Skin epidermis (tissue), 12 donors: ENCODE data around the gene RFX5.
A peak's percentile ranks its signal among the peaks of the same experiment; 100 is the strongest.
"Not testable (repeated sequence)": the region's sequence is repeated elsewhere in the genome, so short reads cannot be mapped to it uniquely, and the experiment has no call there.

Source experiments
- H3K27ac ChIP-seq, 21 experiments: fragments of 200-600 bp; sonication (generic) in 11 of 21; one replicate each; pipeline ENCODE4 v1.5.0; 2020; ENCODE audit warnings: mild to moderate bottlenecking in 3 of 21, inconsistent platforms in 2 of 21, moderate library complexity in 2 of 21
- H3K4me3 ChIP-seq, 7 experiments: fragments of 200-600 bp; sonication (generic) in 2 of 7; one replicate each; pipeline ENCODE4 v1.5.0; 2020; ENCODE audit warnings: inconsistent platforms in 2 of 7, mild to moderate bottlenecking in 2 of 7, moderate library complexity in 1 of 7

The RFX5 gene

GRCh38 chr1:151364996-151365395 lies 17.9 kb upstream of the RFX5 start:
- Histone ChIP-seq H3K4me3 (no peak overlapping the region), H3K27ac (no peak overlapping the region)

GRCh38 chr1:151362308-151363155 lies 15.5 kb upstream of the RFX5 start:
- Histone ChIP-seq H3K27ac (no peak overlapping the region), H3K4me3 (no peak overlapping the region)

- no peak overlapping the region for H3K27ac ChIP-seq
- H3K4me3 ChIP-seq, result no peak overlapping the region
Observed at GRCh38 chr1:151361883-151362282, 14.8 kb upstream of the RFX5 start.

- H3K4me3 ChIP-seq, result no peak overlapping the region
- H3K27ac ChIP-seq, result no peak overlapping the region
Observed at GRCh38 chr1:151356696-151357095, 9.6 kb upstream of the RFX5 start.

GRCh38 chr1:151352021-151352718 lies 5.1 kb upstream of the RFX5 start:
- H3K27ac ChIP-seq, result no peak overlapping the region

GRCh38 chr1:151350323-151350722 lies 3.3 kb upstream of the RFX5 start:
- not testable (repeated sequence) for H3K4me3 ChIP-seq, H3K27ac ChIP-seq

More at GRCh38 chr1:151352021-151352718, 5.1 kb upstream of the RFX5 start:
- no peak overlapping the region for H3K4me3 ChIP-seq

- Histone ChIP-seq H3K27ac (peak overlapping the region in 19 of 21 experiments; percentile 43 to 99 (median 88)), H3K4me3 (peak overlapping the region; percentile 48 to 67 (median 56))
Observed at GRCh38 chr1:151347523-151348246, 633 bp upstream of the RFX5 start.

GRCh38 chr1:151346082-151346768 lies 827 bp downstream of the RFX5 start:
- Histone ChIP-seq H3K4me3 (peak overlapping the region; percentile 48 to 67 (median 56)), H3K27ac (peak overlapping the region in 20 of 21 experiments; percentile 79 to 99 (median 88))

GRCh38 chr1:151344291-151344690 lies 2.8 kb downstream of the RFX5 start:
- no peak overlapping the region for H3K4me3 ChIP-seq
- H3K27ac ChIP-seq, result peak overlapping the region in 3 of 21 experiments; percentile 9 to 53 (median 34)

- no peak overlapping the region for H3K27ac ChIP-seq
- no peak overlapping the region for H3K4me3 ChIP-seq
Observed at GRCh38 chr1:151343587-151343986, 3.5 kb downstream of the RFX5 start.

GRCh38 chr1:151342569-151342968 lies 4.5 kb downstream of the RFX5 start:
- Histone ChIP-seq H3K4me3 (no peak overlapping the region), H3K27ac (no peak overlapping the region)

- H3K4me3 ChIP-seq, result no peak overlapping the region
- H3K27ac ChIP-seq, result no peak overlapping the region
Observed at GRCh38 chr1:151342021-151342420, 5.0 kb downstream of the RFX5 start.

- Histone ChIP-seq H3K27ac (peak overlapping the region in 6 of 21 experiments; percentile 31 to 52 (median 40)), H3K4me3 (no peak overlapping the region)
Observed at GRCh38 chr1:151340870-151341754, 5.9 kb downstream of the RFX5 start.

- Histone ChIP-seq H3K27ac (no peak overlapping the region), H3K4me3 (no peak overlapping the region)
Observed at GRCh38 chr1:151336556-151336955, 10.5 kb downstream of the RFX5 start.

GRCh38 chr1:151334822-151335221 lies 12.2 kb downstream of the RFX5 start:
- H3K27ac ChIP-seq, result no peak overlapping the region

GRCh38 chr1:151327903-151328674 lies 19.0 kb downstream of the RFX5 start:
- H3K27ac ChIP-seq, result peak overlapping the region in 20 of 21 experiments; percentile 81 to 100 (median 98)
- H3K4me3 ChIP-seq, result peak overlapping the region; percentile 76 to 97 (median 80)

More at GRCh38 chr1:151334822-151335221, 12.2 kb downstream of the RFX5 start:
- H3K4me3 ChIP-seq, result no peak overlapping the region

GRCh38 chr1:151327223-151327902 lies 19.7 kb downstream of the RFX5 start, which contains the start of gene PI4KB:
Gene PI4KB, minus strand, starts transcription at chr1:151327416. Its CDS starts 10,935 bp downstream, at chr1:151316481.
- H3K27ac ChIP-seq, result peak within 1 kb of the TSS; percentile 83 to 100 (median 98)

More at GRCh38 chr1:151327223-151327902, 19.7 kb downstream of the RFX5 start, which contains the start of gene PI4KB:
- H3K4me3 ChIP-seq, result peak within 1 kb of the TSS; percentile 76 to 97 (median 80)
